ENCODE measurements around the gene EXOC3L4. TPM values are rescaled to one million over a fixed set of nuclear protein-coding genes. Genes with fewer than 3 reads are reported as not detected.

The EXOC3L4 gene
- total and polyA plus RNA-seq, 9 of the 15 experiments (the other 6 are each of a cell fraction or from before 2014, with no cell fraction given): 0.10 to 6.7 (median 0.98) TPM; not detected in 1

DNA sequence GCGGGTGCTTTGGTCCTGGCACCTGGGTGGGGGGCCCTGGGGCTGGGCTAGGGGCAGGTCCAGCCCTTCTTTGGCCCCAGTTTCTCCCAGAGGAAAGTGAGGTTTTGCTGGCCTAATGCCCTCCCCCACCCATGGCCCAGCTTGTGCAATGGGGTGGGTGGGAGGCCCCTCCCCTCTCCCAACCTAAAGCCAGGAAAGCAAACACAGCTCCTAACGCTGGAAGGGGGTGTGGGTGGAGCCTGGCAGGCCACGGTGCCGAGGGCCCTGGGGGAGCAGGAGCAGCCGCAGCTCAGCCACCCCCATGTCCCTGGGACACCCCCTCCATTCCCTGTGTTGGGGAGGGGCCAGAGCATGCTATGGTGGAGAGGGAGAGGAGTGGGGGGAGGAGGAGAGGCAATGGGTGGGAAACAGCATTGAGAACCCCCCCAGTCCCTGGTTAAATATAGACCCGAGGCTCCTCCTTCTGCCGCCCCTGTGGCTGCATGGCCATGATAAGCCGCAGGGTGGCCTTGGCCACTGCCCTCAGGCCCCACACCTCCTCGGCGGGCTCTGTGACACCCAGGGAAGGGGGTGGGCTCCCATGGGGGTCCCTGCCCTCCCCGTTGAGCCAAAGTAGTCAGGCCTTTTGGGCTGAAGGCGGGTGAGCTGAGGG, 4.7 kb downstream of the EXOC3L4 start (continued):
- TF ChIP-seq, protein P1, sequence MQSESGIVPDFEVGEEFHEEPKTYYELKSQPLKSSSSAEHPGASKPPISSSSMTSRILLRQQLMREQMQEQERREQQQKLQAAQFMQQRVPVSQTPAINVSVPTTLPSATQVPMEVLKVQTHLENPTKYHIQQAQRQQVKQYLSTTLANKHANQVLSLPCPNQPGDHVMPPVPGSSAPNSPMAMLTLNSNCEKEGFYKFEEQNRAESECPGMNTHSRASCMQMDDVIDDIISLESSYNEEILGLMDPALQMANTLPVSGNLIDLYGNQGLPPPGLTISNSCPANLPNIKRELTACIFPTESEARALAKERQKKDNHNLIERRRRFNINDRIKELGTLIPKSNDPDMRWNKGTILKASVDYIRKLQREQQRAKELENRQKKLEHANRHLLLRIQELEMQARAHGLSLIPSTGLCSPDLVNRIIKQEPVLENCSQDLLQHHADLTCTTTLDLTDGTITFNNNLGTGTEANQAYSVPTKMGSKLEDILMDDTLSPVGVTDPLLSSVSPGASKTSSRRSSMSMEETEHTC (IDR thresholded peaks at IDR 0.05): no peak
- TF ChIP-seq ZNF347 (CRISPR knock-in tag; IDR thresholded peaks at IDR 0.05; ENCODE audit: low read depth) (no peak), TAF15 (IDR thresholded peaks at IDR 0.05; ENCODE audit: low read depth, low read length) (no peak), MEF2A (IDR thresholded peaks at IDR 0.05; ENCODE audit: control insufficient read depth, low read depth, low read length) (peak; percentile 94), POLR2G (IDR thresholded peaks at IDR 0.05; ENCODE audit: low read depth, low read length) (peak; percentile 63), NCOR1 (IDR thresholded peaks at IDR 0.05) (peak; percentile 65), ZNF184 (CRISPR knock-in tag; IDR thresholded peaks at IDR 0.05) (no peak)
- TF ChIP-seq, protein P2, sequence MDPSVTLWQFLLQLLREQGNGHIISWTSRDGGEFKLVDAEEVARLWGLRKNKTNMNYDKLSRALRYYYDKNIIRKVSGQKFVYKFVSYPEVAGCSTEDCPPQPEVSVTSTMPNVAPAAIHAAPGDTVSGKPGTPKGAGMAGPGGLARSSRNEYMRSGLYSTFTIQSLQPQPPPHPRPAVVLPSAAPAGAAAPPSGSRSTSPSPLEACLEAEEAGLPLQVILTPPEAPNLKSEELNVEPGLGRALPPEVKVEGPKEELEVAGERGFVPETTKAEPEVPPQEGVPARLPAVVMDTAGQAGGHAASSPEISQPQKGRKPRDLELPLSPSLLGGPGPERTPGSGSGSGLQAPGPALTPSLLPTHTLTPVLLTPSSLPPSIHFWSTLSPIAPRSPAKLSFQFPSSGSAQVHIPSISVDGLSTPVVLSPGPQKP (CRISPR knock-in tag; IDR thresholded peaks at IDR 0.05): no peak
- TF ChIP-seq, protein P3, sequence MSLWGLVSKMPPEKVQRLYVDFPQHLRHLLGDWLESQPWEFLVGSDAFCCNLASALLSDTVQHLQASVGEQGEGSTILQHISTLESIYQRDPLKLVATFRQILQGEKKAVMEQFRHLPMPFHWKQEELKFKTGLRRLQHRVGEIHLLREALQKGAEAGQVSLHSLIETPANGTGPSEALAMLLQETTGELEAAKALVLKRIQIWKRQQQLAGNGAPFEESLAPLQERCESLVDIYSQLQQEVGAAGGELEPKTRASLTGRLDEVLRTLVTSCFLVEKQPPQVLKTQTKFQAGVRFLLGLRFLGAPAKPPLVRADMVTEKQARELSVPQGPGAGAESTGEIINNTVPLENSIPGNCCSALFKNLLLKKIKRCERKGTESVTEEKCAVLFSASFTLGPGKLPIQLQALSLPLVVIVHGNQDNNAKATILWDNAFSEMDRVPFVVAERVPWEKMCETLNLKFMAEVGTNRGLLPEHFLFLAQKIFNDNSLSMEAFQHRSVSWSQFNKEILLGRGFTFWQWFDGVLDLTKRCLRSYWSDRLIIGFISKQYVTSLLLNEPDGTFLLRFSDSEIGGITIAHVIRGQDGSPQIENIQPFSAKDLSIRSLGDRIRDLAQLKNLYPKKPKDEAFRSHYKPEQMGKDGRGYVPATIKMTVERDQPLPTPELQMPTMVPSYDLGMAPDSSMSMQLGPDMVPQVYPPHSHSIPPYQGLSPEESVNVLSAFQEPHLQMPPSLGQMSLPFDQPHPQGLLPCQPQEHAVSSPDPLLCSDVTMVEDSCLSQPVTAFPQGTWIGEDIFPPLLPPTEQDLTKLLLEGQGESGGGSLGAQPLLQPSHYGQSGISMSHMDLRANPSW (CRISPR knock-in tag; IDR thresholded peaks at IDR 0.05): no peak
